Left ventricle myocardium inferior (tissue), 1 donor: ENCODE measurements around the gene KDELR1. TPM values are rescaled to one million over a fixed set of nuclear protein-coding genes. Genes with fewer than 3 reads are reported as not detected.
A peak's percentile ranks its signal among the peaks of the same experiment; 100 is the strongest.

ENCODE experiments used
- DNase-seq: peaks from one replicate; pipeline ENCODE4 v3.0.0-alpha.2; 2020
- H3K27ac ChIP-seq: fragments of 200-600 bp; replicated peaks from 2 replicates; pipeline ENCODE4 v1.8.0; 2021
- H3K27me3 ChIP-seq: fragments of 200-600 bp; 2 replicates; pipeline ENCODE4 v1.8.0; 2021; ENCODE audit warnings: low read depth
- H3K36me3 ChIP-seq: fragments of 200-600 bp; 2 replicates; pipeline ENCODE4 v1.8.0; 2021
- H3K4me1 ChIP-seq: fragments of 200-600 bp; 2 replicates; pipeline ENCODE4 v1.8.0; 2021
- H3K4me3 ChIP-seq: fragments of 200-600 bp; 2 replicates; pipeline ENCODE4 v1.8.0; 2021; ENCODE audit warnings: mild to moderate bottlenecking, moderate library complexity
- H3K9me3 ChIP-seq: fragments of 200-600 bp; replicated peaks from 2 replicates; pipeline ENCODE4 v1.8.0; 2021
- intact Hi-C: fragments of 100-400 bp; cut with micrococcal nuclease; formaldehyde crosslinking; loops from one replicate; pipeline ENCODE4 v1.11.0; 2022
- total RNA-seq: library from RNA; stranded (reverse); fragmentation: NEBNext Ultra II Directional; extraction: Animal tissue kit (Norgen Biotek cat#: 25700); gene quantifications from one replicate; pipeline ENCODE4 v1.2.1, GENCODE V29; 2021
- TF ChIP-seq, protein P1 (sequence below): fragments of 200-600 bp; IDR thresholded peaks from 2 replicates; pipeline ENCODE4 v1.8.0; 2021; ENCODE audit warnings: antibody characterized with exemption, mild to moderate bottlenecking, borderline replicate concordance
- donor health status: DM: no; HTN: yes; CAD: no; lungs with severe emphysema.

KDELR1 gene
- total RNA-seq, 1 donor from 2014 or later, result 68.4 TPM

DNA sequence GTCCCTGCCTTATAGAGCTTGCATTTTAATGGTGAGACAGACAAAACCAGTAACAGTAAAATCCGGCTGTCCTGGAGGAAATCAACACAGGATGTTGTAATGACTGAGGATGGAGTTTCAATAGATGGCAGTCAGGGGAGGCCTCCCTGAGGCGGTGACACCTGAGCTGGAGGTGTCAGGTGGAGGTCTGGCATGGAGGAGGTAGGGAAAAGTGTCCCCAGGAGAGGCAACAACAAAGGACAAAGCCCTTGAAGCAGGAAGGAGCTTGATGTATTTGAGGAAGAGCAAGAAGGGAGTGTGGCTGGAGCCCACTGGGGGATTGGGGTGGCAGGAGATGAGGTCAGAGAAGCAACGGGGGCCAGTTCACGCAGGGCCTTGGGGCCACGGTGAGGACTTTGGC lies 9.9 kb upstream of the KDELR1 start:
- Histone ChIP-seq H3K9me3 (no peaks in the 10 kb centered on the region), H3K27me3 (peaks cover 27% of the 10 kb centered on the region), H3K4me3 (no peak overlapping the region), H3K27ac (no peak overlapping the region), H3K4me1 (peaks cover 16% of the 10 kb centered on the region), H3K36me3 (no peaks in the 10 kb centered on the region)
- intact Hi-C loops, result no loop called here
- TF ChIP-seq, protein P1, sequence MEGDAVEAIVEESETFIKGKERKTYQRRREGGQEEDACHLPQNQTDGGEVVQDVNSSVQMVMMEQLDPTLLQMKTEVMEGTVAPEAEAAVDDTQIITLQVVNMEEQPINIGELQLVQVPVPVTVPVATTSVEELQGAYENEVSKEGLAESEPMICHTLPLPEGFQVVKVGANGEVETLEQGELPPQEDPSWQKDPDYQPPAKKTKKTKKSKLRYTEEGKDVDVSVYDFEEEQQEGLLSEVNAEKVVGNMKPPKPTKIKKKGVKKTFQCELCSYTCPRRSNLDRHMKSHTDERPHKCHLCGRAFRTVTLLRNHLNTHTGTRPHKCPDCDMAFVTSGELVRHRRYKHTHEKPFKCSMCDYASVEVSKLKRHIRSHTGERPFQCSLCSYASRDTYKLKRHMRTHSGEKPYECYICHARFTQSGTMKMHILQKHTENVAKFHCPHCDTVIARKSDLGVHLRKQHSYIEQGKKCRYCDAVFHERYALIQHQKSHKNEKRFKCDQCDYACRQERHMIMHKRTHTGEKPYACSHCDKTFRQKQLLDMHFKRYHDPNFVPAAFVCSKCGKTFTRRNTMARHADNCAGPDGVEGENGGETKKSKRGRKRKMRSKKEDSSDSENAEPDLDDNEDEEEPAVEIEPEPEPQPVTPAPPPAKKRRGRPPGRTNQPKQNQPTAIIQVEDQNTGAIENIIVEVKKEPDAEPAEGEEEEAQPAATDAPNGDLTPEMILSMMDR, result no peak
- DNase-seq, result no peak

DNA sequence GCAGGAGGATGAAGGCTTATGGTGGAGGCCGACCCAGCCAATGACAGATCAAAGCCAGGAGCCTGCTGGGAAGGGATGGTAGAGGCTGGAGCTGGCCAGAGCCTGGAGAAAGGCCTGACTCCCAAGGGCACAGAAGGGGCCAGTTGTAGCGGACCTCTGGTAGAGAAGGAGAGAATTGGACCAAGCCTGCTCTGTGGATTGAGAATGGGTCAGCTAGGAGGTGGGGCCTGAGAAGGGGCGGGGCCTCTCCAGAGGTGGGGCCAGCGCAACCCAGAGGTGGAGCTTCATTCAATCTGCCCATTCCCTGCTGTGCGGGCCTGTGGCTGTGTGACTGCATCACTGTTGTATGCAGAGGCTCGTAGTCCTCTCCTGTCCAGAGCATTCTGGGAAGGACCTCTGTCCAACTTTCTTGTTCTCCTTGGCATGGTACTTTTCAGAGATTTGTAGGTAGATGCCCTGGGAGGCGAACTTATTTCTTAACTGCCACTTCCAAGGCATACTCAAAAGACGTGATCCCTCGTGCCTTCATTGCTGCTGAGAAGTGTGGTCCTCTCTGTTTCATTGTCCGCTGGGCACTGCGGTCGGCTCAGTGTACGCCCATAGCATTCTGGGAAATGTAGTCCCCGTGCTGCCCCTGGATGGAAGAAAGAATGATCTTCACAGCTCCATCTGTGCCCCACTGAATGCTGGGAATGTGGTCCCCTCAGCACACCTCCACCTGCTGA lies 8.8 kb upstream of the KDELR1 start:
- peak overlapping the region; percentile 39 for H3K4me3 ChIP-seq
- intact Hi-C loops, result no loop called here
- TF ChIP-seq, protein P1, result no peak
- no peaks in the 10 kb centered on the region for H3K9me3 ChIP-seq
- peak overlapping the region; percentile 58 for H3K27ac ChIP-seq
- H3K4me1 ChIP-seq, result peaks cover 16% of the 10 kb centered on the region
- no peaks in the 10 kb centered on the region for H3K36me3 ChIP-seq
- peaks cover 30% of the 10 kb centered on the region for H3K27me3 ChIP-seq
- DNase-seq, result peak; percentile 53

DNA sequence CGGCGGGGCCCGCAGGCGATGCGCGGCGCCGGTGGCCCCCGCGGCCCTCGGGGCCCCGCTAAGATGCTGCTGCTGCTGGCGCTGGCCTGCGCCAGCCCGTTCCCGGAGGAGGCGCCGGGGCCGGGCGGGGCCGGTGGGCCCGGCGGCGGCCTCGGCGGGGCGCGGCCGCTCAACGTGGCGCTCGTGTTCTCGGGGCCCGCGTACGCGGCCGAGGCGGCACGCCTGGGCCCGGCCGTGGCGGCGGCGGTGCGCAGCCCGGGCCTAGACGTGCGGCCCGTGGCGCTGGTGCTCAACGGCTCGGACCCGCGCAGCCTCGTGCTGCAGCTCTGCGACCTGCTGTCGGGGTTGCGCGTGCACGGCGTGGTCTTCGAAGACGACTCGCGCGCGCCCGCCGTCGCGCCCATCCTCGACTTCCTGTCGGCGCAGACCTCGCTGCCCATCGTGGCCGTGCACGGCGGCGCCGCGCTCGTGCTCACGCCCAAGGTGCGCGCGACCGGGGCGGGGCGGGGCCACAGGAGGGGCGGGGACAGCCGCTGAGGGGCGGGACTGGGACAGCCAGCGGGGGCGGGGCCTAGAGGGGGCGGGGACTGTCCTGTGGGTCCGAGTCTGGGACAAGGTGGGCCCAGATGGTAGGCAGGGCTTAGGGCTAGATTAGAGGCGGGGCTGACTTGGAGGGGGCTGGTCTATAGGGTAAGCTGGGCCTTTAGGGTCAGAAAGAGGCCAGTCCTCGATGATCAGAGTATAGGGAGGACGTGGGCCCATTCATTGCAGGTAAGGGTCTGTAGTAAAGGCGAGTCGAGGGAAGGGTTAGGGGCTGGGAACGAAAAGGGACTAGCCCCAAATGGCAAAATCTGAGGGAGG lies 7.3 kb upstream of the KDELR1 start:
- peak overlapping the region; percentile 58 for H3K27ac ChIP-seq
- no peaks in the 10 kb centered on the region for H3K9me3 ChIP-seq
- H3K4me1 ChIP-seq, result peaks cover 28% of the 10 kb centered on the region
- TF ChIP-seq, protein P1, result no peak
- DNase-seq, result peak; percentile 80
- no peaks in the 10 kb centered on the region for H3K36me3 ChIP-seq
- intact Hi-C loops, result no loop called here
- peaks cover 46% of the 10 kb centered on the region for H3K27me3 ChIP-seq
- H3K4me3 ChIP-seq, result peak overlapping the region; percentile 57

DNA sequence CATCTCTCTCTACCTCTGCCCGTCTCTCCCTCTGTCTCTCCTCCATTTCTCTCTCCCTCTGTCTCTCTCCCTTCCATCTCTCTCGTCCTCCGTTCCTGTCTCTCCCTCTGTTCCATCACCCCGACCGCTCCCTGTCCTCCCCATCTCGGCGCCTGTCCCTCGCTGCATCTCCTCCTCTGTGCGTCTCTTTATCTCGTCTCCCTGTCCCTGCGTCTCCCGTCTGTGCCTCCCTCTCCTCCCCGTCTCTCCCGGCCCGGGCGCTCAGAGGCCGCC lies 6.7 kb upstream of the KDELR1 start:
- intact Hi-C loops, result no loop called here
- TF ChIP-seq, protein P1, result no peak
- peaks cover 31% of the 10 kb centered on the region for H3K4me1 ChIP-seq
- H3K9me3 ChIP-seq, result no peaks in the 10 kb centered on the region
- H3K36me3 ChIP-seq, result no peaks in the 10 kb centered on the region
- peaks cover 52% of the 10 kb centered on the region for H3K27me3 ChIP-seq
- peak overlapping the region; percentile 57 for H3K4me3 ChIP-seq
- DNase-seq, result no peak
- H3K27ac ChIP-seq, result peak overlapping the region; percentile 58

DNA sequence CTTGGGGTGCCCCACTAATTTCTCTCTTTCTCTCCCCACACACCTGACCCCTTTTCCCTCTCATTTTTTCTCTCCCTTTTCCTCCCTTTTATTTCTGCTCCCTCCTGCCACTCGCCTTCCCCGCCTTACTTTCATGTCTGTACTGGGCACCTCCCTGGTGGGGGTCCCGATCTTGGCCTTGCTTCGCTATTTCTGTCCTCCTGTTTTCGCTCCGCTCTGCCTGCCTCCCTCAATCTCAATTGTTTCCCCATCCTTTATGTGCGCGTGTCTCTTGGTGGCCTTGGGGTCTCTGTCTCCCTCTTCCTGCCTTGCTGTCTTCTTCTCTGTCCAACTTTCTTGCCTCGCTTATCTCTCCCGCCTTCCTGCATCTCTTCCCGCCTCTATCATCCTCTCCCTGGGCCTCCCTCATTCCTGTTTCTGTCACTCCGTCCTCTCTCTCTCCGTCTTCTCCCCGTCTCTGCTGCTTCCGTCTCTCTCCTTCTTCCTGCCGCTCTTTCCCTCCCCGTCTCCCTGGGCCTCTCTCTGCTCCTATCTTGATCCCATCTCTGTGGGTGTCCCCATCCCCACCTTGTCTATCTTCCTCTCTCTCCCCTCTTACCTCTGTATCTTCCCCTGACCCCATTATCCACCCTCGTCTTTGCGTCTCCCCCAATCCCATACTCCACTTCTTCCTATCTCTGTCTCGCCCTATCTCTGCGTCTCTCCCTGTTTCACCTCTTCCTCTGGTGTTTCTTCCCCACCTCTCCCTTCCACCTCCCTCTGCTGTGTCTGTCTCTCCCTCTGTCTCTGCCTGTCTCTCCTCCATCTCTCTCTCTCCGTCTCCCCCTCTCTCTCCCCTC lies 6.1 kb upstream of the KDELR1 start:
- no peak for DNase-seq
- Histone ChIP-seq H3K9me3 (no peaks in the 10 kb centered on the region), H3K27ac (peak overlapping the region; percentile 58), H3K36me3 (no peaks in the 10 kb centered on the region), H3K27me3 (peaks cover 57% of the 10 kb centered on the region), H3K4me3 (peak overlapping the region; percentile 57), H3K4me1 (peaks cover 31% of the 10 kb centered on the region)
- TF ChIP-seq, protein P1, result no peak
- intact Hi-C loops, result no loop called here
